ENCODE results near the gene RUFY4.

RUFY4 gene

DNA sequence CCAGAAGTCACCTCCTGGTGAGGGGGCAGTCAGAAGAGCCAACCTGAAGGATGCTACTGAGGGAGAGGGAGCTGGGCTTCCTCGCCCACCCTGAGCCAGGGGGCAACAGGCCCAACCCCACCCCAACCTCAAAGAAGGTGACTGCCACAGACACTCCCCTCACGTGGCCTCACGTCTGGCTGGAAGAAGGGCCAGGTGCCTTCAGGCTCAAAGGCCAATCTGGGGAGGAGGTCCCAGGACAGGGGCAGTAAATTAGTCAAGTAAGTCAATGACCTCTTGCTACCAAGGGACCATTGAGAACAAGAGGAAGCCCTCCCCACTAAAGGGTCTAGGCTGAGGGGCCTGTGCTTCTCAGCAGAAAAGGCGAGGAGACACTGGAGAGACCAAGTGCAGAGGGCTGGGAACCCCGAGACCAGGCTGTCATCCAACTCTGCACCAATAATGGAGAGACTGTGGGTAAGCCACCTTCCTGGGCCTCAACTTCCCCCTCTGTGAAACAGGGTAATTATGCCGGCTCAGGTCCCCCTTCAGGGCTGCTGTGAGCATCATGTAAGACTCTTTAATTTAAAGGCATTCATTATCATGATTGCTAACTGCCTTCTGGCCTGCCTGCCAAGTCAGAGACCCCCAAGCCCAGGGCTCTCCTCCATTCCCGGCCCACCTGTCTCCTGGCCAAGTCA lies 46.1 kb upstream of the RUFY4 start:
- TF ChIP-seq, protein P1, sequence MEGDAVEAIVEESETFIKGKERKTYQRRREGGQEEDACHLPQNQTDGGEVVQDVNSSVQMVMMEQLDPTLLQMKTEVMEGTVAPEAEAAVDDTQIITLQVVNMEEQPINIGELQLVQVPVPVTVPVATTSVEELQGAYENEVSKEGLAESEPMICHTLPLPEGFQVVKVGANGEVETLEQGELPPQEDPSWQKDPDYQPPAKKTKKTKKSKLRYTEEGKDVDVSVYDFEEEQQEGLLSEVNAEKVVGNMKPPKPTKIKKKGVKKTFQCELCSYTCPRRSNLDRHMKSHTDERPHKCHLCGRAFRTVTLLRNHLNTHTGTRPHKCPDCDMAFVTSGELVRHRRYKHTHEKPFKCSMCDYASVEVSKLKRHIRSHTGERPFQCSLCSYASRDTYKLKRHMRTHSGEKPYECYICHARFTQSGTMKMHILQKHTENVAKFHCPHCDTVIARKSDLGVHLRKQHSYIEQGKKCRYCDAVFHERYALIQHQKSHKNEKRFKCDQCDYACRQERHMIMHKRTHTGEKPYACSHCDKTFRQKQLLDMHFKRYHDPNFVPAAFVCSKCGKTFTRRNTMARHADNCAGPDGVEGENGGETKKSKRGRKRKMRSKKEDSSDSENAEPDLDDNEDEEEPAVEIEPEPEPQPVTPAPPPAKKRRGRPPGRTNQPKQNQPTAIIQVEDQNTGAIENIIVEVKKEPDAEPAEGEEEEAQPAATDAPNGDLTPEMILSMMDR (IDR thresholded peaks at IDR 0.05; ENCODE audit: low read depth, low read length), result no peak
- no peak overlapping the region for H3K4me3 ChIP-seq (ENCODE audit: low read depth, low read length)

DNA sequence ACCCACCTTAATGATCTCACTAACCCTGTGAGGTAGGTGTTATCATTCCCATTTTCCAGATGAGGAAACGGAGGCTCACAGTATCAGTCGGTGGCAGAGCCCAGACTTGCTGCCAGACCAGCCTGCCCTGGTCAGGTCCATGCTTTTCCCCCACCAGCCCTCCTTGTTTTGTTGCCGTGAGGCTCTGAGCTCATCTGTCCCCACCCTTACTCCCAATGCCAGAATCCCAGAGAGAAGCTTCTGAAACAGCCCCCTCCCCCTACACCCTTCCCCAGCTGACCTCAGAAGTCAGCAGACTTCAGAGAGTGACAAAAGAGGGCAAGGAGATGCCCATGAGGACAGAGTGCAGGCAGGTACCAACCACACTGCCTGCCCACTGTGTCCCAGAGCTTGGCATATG lies 45.4 kb upstream of the RUFY4 start:
- no peak overlapping the region for H3K4me3 ChIP-seq (ENCODE audit: low read depth, low read length)
- TF ChIP-seq, protein P1 (IDR thresholded peaks at IDR 0.05; ENCODE audit: low read depth, low read length), result no peak

DNA sequence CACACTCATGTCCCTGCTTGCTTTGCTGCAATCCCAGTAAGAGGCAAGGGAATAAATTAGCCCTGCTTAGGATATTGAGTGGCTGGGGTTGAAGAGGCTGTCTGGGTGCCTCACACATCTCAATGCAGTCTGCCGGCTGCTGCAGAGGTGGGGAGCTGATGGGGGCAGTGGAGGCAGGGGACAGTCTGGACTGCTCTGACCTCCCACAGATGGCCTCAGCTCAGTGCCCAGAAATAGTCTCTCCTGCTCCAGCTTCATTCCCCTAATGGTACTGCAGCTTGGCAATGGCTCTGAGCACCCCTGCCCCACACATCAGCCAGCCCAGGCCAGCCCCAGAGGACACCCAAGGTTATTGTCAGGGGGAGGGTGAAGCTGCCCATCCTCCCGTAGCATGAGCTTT lies 44.7 kb upstream of the RUFY4 start:
- no peak overlapping the region for H3K4me3 ChIP-seq (ENCODE audit: low read depth, low read length)

DNA sequence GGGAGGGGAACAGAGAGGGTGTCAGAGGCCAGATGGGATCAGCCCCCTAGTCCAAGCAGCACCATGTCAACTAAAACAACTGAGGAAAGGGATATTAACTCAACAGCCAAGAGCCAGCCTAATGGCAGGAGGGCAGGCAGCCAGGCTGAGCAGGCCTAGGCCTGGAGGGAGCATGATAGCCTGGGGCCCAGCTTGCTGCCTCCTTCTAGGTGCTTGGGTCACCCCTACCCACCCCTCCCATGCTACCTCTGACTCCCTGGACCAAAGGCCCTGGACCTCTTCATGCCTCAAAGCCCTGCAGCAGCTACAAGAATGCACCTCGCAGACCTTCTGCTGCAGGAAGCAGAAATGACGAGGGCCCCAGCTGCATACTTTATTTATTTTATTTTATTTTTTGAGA lies 44.2 kb upstream of the RUFY4 start:
- H3K4me3 ChIP-seq (ENCODE audit: low read depth, low read length), result no peak overlapping the region
- TF ChIP-seq, protein P1 (IDR thresholded peaks at IDR 0.05; ENCODE audit: low read depth, low read length), result no peak

More for the DNA sequence above, 44.7 kb upstream of the RUFY4 start:
- TF ChIP-seq, protein P1 (IDR thresholded peaks at IDR 0.05; ENCODE audit: low read depth, low read length), result no peak

DNA sequence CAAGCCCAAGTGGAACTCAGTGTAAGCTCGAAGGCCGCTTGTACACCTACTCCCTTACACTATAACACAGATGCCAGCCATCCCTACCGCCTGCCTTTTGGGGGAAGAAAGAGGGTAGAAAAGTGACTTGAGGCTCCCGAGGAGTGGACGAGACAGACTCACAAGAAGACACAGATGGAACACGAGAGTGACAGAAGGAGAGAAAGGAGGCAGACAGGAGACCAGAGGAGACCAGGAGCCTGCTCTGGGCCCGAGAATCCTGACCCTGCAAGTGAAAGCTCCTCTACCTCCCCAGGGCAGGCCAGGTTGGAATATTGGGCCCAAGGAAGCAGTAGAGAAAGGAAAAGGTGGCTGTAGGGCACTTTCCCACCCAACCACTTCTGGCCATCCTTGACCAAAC lies 42.8 kb upstream of the RUFY4 start:
- no peak overlapping the region for H3K4me3 ChIP-seq (ENCODE audit: low read depth, low read length)
- TF ChIP-seq, protein P1 (IDR thresholded peaks at IDR 0.05; ENCODE audit: low read depth, low read length), result no peak

DNA sequence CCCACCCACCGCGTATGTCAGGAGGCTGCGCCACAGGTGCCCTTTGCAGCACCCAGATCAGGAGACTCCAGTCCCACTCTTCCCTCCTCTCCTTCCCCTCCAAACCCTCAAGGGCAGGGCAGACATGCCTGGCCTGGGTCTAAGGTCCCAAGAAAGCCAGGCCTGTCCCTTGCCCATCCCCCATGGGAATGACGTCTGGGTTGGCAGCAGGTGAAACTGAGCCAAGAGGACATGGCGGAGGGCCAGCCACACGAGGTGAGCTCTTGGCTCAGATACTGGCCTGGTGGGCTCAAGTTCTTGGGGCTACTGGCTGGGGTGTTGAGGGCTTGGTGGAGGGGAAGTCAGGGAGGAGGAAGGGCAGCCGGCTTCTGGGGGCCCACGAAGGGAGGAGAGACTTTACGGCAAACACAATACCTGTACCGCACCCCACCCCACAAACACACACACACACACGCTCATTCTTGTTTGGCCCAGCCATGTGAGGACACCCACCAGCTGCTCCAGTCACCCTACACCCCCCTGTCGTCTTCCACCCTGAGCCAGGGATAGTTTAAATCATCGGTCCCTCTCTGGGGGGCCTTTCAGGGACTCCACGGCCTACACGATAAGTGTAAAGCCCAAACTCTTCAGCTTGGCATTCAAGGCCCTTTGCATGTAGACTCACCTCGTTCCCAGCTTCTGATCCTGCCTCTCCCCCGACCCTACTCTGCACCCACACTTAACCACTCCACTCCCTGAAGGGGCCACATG lies 42.2 kb upstream of the RUFY4 start:
- TF ChIP-seq, protein P1 (IDR thresholded peaks at IDR 0.05; ENCODE audit: low read depth, low read length), result no peak
- no peak overlapping the region for H3K4me3 ChIP-seq (ENCODE audit: low read depth, low read length)
